ENCODE results near the gene ZNF264. TPM values are rescaled to one million over a fixed set of nuclear protein-coding genes. Genes with fewer than 3 reads are reported as not detected.
"Not testable (repeated sequence)": the region's sequence is repeated elsewhere in the genome, so short reads cannot be mapped to it uniquely, and the experiment has no call there.

Gene ZNF264
- total RNA-seq, 1 experiment from 2014 or later: 11.0 TPM

- DNase-seq (ENCODE audit: extremely low read depth, low read depth): no peak
These were observed 53.2 kb downstream of the ZNF264 start for GRCh38 chr19:57244513-57244912.

DNA sequence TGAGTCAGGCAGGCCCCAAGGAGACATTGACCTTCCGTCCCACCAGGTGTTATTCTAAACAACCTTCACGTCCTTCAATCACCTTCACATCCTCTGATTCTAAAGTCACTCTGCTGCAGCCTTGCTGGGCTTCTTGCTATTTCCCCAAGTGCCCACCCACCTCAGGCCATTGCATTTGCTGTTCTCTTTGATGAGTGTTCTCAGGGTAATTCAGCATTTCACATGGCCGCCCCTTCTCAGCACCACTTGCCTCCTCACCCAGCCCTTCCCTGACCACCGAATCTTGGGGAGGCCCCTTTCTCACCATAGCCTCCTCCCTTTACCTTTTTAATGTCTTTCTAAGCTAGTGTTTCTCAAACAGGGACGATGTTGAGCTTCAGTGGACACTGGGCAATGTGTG, 53.8 kb downstream of the ZNF264 start:
- no peak for DNase-seq (ENCODE audit: extremely low read depth, low read depth)

DNA sequence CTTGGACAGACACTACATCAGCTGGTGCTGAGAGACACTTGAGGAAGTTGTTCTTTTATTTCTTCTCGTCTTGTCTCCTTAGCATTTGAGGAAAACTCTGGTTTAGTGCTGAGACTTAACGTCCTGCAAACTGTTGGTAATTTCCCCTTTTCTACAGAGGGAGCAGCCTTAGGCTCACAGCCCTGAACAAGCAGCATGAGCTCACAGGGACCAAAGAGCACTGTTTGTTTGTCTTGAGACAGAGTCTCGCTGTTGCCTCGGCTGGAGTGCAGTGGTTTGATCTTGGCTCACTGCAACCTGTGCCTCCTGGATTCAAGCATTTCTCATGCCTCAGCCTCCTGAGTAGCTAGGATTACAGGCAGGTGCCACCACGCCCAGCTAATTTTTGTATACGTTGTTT, 54.7 kb downstream of the ZNF264 start:
- no peak for DNase-seq (ENCODE audit: extremely low read depth, low read depth)

GRCh38 chr19:57248646-57249045, 57.3 kb downstream of the ZNF264 start:
- no peak for DNase-seq (ENCODE audit: extremely low read depth, low read depth)

DNA sequence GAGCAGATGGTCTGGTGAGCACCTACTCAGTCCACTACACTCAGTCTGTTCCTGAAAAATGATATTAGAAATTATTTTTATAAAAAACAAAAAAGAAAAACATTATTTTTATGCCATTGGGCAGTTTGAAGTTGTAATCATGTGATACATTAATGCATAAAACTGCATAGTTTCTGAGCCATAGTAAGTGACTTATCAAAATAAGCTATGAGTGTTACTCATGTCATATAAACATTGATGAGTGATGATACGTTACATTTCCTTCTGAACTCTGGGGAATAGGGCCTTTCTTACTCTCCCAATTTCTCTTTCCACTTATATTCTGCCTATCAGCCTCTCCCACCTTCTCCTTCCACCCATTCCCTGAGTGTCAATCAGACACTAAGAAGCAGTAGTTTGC, 58.0 kb downstream of the ZNF264 start:
- DNase-seq (ENCODE audit: extremely low read depth, low read depth): no peak

GRCh38 chr19:57253767-57254166, 62.5 kb downstream of the ZNF264 start:
- DNase-seq (ENCODE audit: extremely low read depth, low read depth): not testable (repeated sequence)

DNA sequence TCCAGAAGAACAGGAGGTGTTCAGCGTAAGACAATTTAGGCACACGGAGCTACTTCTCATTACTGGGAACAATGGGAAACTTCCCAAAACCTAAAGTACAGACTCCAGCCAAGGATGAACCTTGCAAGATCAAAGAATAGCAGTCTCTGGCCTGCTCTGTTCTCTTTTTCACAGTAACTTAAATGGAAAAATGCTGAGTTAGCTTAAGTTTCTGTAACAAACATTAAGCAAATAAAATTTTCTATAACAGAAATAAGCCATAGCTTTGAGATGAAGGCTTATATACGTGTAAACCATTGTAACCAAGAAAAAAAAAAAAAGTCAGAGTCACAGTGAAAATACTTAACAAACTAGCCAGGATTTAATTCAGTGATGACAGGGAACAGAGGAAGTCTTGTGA, 70.7 kb downstream of the ZNF264 start:
- DNase-seq (ENCODE audit: extremely low read depth, low read depth): no peak

DNA sequence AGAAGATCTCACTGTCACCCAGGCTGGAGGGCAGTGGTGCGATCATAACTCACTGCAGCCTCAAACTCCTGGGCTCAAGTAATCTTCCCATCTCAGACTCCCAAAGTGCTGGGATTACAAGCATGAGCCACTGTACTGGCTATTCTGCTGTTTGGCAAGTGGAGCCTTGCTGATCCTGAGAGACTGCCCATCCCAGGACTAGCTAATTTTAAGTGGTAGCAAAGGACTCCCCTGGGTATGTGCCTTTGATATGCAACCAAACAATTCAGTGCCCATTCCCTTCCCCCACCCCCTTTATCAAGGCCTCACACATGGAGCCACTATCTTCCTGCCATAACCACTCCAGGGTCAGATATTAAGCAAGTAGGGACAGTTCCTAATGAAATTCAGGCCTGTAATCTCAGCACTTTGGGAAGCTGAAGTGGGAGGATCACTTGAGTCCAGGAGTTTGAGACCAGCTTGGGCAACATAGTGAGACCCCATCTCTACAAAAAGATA, 72.0 kb downstream of the ZNF264 start:
- no peak for DNase-seq (ENCODE audit: extremely low read depth, low read depth)

- no peak for DNase-seq (ENCODE audit: extremely low read depth, low read depth)
These were observed 76.0 kb downstream of the ZNF264 start for GRCh38 chr19:57267291-57267690.

- DNase-seq (ENCODE audit: extremely low read depth, low read depth): no peak
These were observed 78.4 kb downstream of the ZNF264 start for GRCh38 chr19:57269515-57270250.

DNA sequence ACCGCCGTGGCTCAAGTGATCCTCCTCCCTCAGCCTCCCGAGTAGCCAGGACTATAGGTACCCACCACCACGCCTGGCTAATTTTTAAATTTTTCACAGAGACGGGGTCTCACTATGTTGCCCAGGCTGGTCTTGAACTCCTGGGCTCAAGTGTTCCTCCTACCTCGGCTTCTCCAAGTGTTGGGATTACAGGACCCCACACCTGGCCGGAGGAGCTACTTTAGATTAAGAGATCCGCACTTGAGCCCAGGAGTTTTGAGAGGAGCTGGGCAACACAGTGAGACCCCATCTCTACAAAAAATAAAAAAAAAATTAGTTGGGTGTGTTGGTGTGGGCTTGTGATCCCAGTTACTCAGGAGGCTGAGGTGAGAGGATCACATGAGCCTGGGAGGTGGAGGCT, 80.0 kb downstream of the ZNF264 start:
- DNase-seq (ENCODE audit: extremely low read depth, low read depth): no peak

Small RNAs within 50 kb of the gene (small RNA-seq; reads per million reads assigned to genes)
- gene AC025588.3: 0 reads per million in 2 experiments

Other genes starting within 250 kb of the ZNF264 start
- gene USP29, start 71.5 kb upstream of the ZNF264 start, total RNA-seq (2014; rRNA removed; shearing (Covaris generic)): not detected in 2 replicates
- gene ZIM3, start 46.3 kb upstream of the ZNF264 start, total RNA-seq (2014; rRNA removed; shearing (Covaris generic)): not detected in 2 replicates
- gene DUXA, start 24.0 kb upstream of the ZNF264 start, total RNA-seq (2014; rRNA removed; shearing (Covaris generic)): not detected in 2 replicates
- not detected in 2 replicates for gene AURKC, start 39.5 kb downstream of the ZNF264 start, total RNA-seq (2014; rRNA removed; shearing (Covaris generic))
- 10.0 and 10.1 TPM in 2 replicates for gene ZNF805, start 49.1 kb downstream of the ZNF264 start, total RNA-seq (2014; rRNA removed; shearing (Covaris generic))
- 42.3 and 45.7 TPM in 2 replicates for gene ZNF460, start 89.0 kb downstream of the ZNF264 start, total RNA-seq (2014; rRNA removed; shearing (Covaris generic))
- gene ZNF543, start 129.0 kb downstream of the ZNF264 start, total RNA-seq (2014; rRNA removed; shearing (Covaris generic)): 9.8 and 10.1 TPM in 2 replicates
- 4.6 and 5.5 TPM in 2 replicates for gene ZNF304, start 159.8 kb downstream of the ZNF264 start, total RNA-seq (2014; rRNA removed; shearing (Covaris generic))
- gene TRAPPC2B, start 172.1 kb downstream of the ZNF264 start, total RNA-seq (2014; rRNA removed; shearing (Covaris generic)): 18.0 and 18.3 TPM in 2 replicates
- gene ZNF547, start 172.1 kb downstream of the ZNF264 start, total RNA-seq (2014; rRNA removed; shearing (Covaris generic)): 1.6 and 2.8 TPM in 2 replicates
- gene ZNF548, start 198.4 kb downstream of the ZNF264 start, total RNA-seq (2014; rRNA removed; shearing (Covaris generic)): 9.4 and 10.6 TPM in 2 replicates
- gene ZNF17, start 219.7 kb downstream of the ZNF264 start, total RNA-seq (2014; rRNA removed; shearing (Covaris generic)): 3.9 and 4.7 TPM in 2 replicates
- gene ZNF749, start 243.8 kb downstream of the ZNF264 start, total RNA-seq (2014; rRNA removed; shearing (Covaris generic)): 16.4 and 21.3 TPM in 2 replicates